ENCODE results near the gene BNIP1.

BNIP1 gene

DNA sequence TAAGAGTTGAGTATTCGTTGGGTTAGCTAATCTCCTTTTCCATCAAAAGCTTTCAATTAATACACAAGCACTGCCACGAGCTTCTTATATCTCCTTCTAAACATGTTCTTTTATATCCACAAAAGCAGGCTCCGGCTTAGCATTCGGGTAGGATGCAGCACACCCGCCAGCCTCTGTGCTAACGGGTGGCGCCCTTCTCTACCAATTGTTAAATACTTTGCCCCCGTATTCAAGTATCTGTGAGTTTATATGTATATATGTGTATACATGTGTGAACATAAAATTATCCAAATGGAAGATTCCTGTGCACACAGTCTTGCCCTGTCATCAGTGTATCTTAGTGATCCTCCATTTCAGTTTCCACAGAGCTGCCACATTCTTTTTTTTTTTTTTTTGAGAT is 27.8 kb downstream of the BNIP1 start:
- DNase-seq: no peak

DNA sequence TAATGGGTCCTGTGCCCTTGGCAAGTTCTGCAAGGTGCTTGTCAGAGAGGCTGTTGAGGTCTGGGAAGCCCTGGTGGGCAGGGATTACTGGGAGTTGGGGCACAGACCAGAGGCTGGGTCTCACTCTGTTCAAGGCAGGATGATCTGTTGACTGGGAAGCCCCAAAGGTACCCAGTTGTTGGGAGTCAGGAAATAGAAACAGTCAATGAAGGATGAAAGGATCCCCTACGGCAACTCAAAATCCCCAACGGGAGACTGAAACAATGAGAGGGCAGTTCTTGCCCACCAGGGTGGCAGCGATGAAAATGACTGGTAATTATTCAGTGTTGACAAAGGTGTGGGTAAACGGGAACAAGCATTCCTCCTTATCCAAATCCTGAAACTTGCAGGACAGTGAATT is 31.2 kb downstream of the BNIP1 start:
- no peak for DNase-seq

DNA sequence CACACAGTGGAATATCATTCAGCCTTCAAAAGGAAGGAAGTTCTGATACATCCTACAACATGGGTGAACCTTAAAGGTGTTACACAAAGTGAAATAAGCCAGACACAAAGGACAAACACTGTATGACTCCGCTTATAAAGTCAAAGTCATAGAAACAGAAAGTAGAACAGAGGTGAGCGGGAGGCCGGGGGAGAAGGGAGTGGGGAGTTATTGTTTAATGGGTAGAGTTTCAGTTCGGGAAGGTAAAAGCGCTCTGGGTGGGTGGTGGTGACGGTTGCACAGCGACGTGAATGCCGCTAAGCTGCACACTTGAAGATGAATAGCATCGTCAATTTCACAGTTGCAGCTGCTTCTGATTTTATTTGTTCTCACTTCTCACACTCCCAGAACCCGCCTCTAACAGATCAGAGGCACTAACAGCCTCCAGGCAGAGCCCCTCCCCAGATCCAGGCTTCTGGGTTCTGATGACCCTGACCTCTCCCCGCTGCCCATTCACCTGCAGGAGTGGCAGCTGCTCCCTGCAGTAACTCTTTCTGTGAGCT is 34.1 kb downstream of the BNIP1 start:
- DNase-seq: no peak

DNA sequence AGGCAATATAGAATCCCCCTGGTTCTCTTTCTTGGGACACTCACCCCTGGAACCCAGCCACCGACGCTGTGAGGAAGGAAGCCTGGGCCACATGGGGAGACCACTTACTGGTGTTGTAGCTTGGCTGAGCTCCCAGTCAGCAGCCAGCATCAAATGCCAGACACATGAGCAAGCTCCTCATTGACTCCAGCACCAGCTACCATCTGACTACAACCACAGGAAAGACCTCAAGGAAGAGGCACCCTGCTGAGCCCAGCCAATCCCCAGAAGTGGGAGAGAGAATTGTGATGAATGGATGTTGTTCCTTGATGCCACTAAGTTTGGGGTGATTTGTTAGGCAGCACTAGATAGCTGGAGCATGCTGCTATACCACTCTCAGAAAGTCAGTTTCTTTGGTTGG is 36.0 kb downstream of the BNIP1 start:
- DNase-seq: no peak

DNA sequence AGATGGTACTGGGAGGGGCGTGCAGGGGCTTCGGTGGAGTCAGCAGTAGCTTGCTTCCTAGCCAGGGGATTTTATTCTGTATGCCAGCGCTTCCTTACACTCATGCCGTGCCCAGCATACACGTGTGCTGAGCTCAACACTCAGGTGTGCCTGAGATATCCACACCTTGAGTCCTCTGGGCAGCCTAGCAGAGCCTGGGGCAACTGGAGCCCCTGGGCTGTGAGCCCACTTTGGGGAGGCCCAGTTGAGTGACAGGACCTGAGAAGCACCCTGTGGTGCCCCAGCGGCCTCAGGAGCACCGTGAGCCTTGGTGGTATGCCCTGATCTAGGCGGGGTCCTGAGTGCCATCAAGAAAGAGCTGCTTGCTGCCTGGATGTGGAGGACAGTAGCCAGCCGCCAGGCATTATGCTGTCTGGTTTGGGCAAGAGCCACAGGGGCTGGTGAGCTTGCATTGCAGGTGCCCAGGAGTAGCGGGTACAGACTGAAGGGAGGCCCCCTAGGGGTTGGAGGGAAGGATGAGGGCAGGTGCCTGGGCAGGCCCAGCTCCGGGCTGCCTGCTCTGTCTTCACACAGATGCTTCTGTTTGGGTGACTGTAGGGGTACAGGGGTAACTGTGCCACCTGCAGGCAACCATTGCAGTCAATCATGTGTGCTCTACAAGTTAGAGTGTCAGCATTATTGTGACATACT is 42.9 kb downstream of the BNIP1 start:
- DNase-seq: no peak

DNA sequence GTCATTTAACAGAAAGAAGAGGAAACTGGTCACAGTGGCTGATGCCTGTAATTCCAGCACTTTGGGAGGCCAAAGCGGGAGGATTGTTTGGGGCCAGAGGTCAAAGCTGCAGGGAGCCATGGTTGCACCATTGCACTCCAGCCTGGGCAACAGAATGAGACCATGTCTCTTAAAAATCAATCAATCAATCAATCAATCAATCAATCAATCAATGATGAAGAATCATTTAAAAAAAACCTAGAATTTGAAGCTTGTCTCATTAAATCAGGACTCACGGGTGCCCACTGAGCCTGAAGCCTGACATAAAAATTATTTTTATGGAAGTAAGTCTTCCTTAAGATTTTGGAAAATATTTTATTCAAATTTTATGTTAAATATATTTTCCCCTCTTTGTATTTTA is 43.9 kb downstream of the BNIP1 start:
- DNase-seq: no peak

DNA sequence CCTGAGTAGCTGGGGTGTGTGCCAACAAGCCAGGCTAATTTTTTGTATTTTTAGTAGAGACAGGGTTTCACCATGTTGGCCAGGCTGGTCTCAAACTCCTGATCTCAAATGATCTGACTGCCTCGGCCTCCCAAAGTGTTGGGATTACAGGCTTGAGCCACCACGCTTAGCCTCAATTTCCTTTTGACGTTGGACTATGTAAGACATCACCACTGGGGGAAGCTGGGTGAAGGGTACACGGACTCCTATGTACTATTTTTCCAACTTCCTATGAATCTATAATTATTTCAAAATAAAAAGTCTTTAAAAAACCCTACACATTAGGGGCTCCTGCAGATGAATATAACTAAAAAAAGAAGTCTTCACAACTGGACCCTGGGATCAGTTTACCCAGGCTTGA is 46.7 kb downstream of the BNIP1 start:
- DNase-seq: no peak

DNA sequence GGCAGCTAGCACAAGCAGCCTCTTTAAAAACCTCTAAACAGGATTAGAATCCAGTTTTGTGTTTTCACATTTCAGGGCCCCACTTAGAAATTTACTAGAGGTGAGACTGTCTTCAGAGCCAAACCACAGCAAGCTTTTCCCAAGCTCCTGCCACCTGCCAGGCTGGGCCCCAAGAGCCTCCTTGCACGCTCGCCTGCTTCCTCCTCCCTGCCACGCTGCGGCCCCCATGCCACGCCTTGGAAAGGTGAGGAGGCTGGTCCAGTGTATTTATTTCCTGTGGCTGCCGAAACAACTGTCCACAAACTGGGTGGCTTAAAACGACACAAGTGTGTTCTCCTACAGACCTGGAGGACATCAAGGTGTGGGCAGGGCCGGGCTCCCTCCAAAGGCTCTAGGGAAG is 47.2 kb downstream of the BNIP1 start:
- DNase-seq: no peak

DNA sequence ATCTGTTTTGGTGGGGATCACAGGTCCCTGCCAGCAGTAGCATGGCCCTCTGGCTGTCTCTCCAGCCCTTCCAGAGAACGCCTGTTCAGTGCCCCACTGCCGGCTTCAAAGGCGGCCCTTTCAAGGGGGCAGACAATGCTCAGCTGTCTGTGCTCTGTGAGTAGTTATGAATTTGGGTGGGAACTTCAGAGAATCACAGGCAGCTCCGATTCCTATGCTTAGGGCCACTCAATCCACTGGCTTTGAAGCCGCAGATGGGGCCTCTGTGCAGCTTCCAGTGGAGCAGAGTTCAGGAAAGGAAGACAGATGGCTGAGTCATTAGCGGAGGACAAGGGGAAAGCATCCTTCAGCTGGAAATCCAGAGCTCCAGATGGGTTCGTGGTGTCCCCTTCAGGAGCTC is 48.2 kb downstream of the BNIP1 start:
- no peak for DNase-seq

DNA sequence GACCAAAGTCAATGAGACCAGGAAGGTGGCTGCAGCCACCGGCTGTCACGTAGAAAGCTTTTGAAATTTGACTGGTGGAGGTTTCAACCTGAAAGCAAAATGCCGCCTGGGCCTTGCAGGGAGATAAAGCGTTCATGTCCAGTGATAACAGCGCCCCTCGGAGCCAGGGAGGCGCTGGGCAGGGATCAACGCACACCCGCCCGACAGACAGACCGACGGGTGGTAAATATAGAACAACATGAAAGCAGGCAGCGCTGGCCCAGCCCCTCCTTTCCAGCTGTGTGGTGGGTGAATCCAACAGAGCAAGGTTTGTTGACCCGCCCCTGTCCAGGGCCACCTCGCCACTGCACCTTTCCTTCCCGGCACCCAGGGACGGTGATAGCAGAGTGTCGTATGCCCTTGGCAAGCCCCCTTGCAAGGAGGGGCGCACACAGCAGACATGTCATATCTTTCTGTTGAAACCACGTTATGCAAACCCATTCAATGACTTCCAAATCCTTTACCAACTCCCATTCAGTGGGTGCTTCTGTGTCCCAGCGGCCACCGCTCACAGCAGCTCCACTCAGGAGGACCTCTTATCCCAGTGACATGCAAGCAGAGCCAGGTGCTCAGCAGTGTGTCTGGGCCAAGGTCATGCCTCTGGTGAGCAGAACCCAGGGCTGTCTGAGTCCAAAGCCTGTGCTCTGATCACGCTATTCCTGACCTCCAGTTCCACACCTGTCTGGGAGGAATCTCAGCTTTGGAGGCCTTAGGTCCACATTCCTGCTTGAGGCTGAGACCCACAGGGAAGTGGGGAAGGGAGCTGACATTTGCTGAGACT is 52.0 kb downstream of the BNIP1 start:
- DNase-seq: no peak

DNA sequence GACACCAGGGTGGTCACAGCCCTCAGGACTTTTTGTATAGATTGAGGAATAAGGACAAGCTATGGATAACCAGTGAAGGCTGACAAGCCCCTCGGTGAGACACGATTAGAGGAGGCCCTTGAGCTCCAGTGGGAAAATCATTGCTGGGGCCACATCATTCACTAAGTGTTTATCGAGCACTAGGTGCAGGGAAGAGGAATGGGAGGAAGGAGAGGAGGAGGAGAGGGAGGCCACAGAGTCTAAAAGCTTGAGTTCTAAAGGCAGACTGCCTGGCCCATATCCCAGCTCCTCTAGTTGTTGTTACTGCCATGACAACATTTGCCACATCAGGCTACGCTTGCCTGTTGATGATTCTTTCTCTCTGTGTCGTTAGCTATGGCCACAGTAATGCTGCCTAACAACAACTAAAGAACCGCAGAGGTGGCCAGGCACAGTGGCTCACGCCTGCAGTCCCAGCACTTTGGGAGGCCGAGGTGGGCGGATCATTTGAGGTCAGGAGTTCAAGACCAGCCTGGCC is 53.1 kb downstream of the BNIP1 start:
- DNase-seq: no peak

DNA sequence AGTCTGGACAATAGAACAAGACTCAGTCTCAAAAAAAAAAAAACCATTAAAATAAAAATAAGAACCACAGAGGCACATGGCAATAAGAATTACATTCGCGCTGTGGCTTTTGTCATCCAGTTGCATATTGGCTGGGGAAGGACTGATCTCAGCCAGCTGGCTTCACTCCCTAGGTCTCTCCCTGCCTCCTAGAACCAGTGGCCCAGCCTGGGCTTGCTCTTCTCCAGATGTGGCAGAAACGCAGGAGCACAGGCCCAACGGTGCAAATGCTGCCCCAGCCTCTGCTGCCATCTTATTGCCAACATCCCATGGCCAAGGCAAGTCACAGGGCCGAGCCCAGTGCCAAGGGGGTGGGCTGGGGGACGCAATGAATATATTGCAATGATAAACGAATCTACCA is 53.7 kb downstream of the BNIP1 start:
- no peak for DNase-seq

DNA sequence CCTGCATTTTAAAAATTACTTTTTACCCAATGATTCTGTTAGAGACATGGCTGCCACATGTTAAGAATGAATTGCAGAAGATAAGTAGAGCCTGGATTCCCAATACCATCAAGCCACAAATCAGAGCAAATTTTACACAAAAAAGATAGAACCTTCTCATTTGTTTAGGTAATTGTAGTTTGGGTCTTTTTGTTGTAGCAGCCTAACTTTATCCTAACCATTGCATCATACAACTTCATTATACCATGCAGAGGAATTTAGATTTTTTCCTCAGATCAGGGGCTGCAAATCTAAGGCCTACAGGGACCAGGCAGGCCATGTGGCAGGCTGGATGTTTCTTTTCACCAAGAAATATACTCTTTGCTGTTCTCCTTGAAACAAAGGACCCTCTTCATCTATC is 56.0 kb downstream of the BNIP1 start:
- DNase-seq: no peak

DNA sequence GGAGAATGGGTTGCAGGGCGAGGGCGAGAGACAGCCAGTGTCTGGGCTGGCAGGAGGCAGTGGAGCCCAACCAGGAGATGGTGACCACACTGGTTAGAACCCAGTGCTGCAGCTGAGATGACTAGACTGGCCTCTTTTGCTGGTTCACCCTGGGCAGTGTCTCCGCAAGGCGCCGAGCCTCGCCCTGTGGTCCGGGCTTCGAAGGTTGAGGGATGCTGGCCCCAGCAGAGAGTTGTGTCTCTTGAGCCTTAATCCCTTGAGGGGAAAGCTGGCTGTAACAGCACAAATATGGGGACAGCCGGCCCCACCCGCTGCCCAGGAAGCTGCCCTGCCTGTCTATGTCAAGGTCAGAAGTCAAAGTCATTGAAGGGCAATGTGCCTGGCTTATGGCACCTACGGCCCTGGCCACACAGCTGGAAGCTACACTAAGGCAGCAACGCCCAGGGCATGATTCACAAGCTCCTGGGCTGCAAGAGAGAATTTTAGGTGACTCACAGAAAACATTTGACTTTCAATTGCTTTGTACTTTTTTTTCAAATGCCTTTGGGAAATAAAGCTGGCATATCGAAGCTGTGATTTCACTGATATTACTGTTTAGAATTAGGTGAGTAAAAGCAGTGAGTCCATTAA is 57.4 kb downstream of the BNIP1 start:
- no peak for DNase-seq

DNA sequence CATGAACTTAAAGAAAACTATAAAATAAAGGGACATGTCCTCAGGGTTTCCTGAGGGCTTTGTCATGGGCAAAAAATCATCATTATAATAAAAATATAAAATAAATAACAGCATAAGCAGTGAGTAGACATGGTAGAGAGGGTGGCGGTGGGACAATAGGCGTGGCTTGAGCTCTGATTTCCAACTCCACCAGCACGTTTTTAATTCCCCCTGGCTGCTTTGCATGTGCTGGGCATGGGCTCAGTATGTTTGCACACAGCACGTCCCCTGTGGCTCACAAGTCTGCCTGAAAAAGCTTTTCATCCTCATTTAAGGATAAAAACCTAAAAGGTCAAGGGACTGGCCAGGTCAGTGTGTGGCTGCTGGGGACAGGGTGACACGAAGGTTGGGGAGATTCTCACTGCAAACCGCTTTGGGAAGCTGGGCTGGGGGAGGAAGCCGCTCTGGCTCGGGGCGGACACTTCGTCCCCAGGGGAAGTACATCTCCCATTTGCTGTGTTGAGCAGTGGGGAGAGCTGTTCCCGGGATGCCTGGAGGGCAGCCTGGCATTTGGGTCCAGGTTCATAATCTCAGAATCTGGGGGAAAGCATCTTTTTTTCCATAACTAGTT is 58.0 kb downstream of the BNIP1 start:
- DNase-seq: no peak

DNA sequence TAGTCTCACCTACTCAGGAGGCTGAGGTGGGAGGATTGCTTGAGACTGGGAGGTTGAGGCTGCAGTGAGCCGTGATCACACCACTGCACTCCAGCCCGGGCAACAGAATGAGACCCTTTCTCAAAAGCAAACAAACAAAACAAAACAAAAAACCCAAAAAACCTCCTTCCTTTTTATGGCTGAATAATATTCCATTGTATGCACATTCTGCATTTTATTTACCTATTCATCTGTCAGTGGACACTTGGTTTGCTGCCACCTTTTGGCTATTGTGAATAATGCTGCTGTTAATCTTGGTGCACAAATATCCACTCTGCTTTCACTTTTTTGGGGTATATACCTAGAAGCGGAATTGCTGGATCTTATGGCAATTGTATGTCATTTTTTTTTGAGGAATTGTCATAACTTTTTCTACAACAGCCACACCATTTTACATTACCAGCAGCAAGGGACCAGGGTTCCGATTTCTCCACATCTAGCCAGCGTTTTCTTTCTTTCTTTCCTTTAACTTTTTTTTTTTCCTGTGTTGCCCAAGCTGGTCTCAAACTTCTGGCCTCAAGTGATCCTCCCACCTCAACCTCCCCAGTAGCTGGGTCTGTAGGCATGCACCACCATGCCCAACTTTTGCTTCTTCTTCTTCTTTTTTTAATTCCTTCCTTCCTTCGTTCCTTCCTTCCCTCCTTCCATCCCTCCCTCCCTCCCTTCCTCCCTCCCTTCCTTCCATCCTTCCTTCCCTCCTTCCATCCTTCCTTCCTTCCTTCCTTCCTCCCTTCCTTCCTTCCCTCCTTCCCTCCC is 60.1 kb downstream of the BNIP1 start:
- DNase-seq: no peak

DNA sequence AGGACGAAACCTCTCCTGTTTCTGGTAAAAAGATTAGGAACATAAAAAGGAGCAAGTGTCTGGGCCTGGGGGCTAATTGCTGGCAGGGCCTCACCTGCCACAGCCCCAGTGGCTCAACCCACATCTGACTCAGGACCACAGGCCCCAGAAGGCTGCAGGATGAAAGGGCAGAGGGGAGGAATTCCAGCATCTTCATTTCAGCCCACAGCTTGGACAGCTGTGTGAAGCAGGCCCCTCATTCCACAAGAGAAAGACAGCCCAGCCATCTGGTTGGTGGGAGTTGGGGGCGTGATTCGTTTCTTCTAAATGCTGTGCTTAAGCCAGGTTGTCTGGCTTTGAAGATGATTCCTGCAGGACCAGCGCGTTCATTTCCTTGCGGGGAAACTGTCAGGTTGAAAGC is 61.6 kb downstream of the BNIP1 start:
- no peak for DNase-seq

DNA sequence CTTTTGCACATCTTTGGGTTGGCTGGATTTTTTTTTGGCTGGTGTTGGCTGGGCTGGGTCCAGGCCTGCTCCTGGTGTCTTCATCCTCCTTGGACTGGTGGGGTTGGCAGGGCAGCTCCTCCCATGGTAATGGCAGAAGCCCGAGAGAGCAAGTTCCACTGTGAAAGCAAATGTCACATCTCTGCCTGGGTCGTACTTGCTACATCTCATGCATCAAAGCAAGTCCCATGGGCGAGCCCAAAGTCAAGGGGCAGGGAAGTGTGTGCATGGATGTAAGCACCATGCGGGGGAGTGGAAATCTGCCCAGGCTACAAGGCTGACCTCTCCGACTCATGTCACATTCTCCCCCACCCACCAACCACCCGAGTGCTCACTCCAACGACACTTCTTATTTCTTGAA is 64.0 kb downstream of the BNIP1 start:
- no peak for DNase-seq

DNA sequence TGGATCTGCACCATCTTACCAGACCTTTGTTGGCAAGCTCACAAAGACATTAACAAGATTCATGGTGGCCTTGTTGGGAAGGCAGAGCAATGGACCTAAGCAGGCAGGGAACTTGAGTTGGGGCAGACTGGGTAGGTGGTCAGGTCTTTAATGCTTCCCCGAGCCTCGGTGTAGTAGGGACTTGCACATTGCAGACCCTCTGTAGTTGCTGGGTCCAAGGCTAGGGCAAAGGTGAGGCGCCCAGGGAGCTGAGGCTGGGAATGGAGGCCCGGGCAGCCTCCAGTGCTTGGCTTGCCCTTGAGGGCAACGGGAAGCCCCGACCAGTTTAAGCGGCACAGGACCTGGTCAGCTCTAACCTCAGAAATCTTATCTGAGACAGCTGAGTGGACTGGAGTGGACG is 66.5 kb downstream of the BNIP1 start:
- no peak for DNase-seq

DNA sequence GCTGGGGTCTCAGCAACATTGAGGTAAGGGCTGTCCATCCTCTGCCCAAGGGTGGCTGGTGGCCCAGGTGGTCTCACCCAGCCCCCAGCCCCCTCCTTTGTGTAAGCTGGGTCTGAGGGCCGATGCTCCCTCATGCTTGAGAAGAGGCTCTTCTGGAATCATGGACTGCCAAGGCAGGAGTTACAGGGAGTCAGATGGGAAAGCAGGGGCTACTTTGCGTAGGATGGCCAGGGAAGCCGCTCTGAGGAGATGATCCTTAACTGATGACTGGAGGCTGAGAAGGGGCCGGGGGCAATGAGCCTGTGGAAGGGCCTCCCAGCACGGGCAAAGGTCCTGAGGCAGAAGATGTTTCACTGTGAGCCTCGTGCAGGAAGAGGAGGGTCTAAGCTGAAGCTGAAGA is 67.0 kb downstream of the BNIP1 start:
- DNase-seq: no peak

DNA sequence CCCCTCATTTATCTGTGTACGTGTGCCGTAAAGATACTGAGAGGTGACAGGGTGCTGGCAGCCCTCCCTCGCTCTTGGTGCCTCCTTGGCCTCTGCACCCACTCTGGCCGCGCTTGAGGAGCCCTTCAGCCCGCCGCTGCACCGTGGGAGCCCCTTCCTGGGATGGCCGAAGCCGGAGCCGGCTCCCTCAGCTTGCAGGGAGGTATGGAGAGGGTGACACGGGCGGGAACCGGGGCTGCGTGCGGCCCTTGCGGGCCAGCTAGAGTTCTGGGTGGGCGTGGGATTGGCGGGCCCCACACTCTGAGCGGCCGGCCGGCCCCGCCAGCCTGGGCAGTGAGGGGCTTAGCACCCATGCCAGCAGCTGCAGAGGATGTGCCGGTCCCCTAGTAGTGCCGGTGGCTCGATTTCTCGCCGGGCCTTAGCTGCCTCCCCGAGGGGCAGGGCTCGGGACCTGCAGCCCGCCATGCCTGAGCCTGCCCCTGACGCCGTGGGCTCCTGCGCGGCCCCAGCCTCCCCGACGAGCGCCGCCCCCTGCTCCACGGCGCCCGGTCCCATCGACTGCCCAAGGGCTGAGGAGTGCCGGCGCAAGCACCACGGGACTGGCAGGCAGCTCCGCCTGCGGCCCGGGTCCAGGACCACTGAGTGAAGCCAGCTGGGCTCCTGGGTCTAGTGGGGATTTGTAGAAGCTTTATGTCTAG is 69.1 kb downstream of the BNIP1 start:
- no peak for DNase-seq

Data from NCI-H446 treated with DMSO at 0.1 percent for 48 hours (cell line).